ENCODE data around the gene SNTG2.

DNA sequence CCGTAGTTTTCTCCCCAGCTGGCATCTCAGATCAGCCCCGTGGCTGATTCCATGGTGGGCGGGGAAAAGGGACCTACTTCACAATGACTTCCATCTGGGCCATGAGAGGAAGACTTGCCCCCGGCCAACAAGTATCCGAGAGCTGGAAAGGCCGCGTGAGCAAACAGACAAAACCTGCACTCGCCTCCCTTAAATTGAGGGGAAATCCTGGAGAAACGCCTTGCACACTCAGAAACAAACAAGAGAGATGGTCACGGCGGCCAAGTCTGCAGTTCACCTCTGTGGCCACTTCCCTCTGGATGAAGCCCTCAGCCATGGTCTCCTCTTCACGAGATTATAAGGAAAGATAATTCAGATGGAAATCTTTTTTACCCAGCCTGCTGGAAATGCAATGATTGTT is 423.2 kb downstream of the SNTG2 start:
- TF ChIP-seq, protein P1, sequence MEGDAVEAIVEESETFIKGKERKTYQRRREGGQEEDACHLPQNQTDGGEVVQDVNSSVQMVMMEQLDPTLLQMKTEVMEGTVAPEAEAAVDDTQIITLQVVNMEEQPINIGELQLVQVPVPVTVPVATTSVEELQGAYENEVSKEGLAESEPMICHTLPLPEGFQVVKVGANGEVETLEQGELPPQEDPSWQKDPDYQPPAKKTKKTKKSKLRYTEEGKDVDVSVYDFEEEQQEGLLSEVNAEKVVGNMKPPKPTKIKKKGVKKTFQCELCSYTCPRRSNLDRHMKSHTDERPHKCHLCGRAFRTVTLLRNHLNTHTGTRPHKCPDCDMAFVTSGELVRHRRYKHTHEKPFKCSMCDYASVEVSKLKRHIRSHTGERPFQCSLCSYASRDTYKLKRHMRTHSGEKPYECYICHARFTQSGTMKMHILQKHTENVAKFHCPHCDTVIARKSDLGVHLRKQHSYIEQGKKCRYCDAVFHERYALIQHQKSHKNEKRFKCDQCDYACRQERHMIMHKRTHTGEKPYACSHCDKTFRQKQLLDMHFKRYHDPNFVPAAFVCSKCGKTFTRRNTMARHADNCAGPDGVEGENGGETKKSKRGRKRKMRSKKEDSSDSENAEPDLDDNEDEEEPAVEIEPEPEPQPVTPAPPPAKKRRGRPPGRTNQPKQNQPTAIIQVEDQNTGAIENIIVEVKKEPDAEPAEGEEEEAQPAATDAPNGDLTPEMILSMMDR (IDR thresholded peaks at IDR 0.05), result no peak
- TF ChIP-seq POLR2A (IDR thresholded peaks at IDR 0.05), result no peak
- no peak for TF ChIP-seq EP300 (IDR thresholded peaks at IDR 0.05)
